AG09319 (cell line): ENCODE measurements around the gene NFATC4.

Experiments used
- DNase-seq: peaks from one replicate; pipeline ENCODE4 v3.0.0-alpha.2; 2010; ENCODE audit warnings: low read depth; ENCODE audit errors: extremely low read depth
- TF ChIP-seq, protein P1 (sequence below): IDR thresholded peaks from 2 replicates; pipeline ENCODE4 v1.5.1; 2011; ENCODE audit warnings: low read depth, mild to moderate bottlenecking, inconsistent platforms, low read length, moderate library complexity

Gene NFATC4

DNA sequence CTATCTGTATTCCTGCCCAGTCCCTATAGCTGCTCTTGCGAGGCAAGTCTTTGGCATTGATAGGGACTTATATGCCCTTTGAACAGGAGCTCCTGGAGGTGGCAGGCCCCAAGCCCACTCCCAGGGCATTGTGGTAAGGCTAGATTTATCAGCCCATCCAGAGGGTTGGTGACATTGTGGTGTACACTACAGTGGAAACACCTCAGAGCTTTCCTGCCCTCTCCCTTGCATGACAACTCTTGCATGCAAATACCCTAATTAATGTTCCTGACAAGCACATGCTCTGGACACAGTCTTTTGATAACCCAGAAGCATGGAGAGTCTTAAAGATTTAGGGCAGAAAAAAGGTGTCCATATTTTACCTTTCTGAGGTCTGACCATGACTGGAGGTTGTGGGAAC lies 27.4 kb upstream of the NFATC4 start:
- no peak for DNase-seq
- TF ChIP-seq, protein P1, sequence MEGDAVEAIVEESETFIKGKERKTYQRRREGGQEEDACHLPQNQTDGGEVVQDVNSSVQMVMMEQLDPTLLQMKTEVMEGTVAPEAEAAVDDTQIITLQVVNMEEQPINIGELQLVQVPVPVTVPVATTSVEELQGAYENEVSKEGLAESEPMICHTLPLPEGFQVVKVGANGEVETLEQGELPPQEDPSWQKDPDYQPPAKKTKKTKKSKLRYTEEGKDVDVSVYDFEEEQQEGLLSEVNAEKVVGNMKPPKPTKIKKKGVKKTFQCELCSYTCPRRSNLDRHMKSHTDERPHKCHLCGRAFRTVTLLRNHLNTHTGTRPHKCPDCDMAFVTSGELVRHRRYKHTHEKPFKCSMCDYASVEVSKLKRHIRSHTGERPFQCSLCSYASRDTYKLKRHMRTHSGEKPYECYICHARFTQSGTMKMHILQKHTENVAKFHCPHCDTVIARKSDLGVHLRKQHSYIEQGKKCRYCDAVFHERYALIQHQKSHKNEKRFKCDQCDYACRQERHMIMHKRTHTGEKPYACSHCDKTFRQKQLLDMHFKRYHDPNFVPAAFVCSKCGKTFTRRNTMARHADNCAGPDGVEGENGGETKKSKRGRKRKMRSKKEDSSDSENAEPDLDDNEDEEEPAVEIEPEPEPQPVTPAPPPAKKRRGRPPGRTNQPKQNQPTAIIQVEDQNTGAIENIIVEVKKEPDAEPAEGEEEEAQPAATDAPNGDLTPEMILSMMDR = no peak

GRCh38 chr14:24342889-24343288 lies 25.1 kb upstream of the NFATC4 start:
- TF ChIP-seq, protein P1 = no peak
- DNase-seq = no peak

- TF ChIP-seq, protein P1 = no peak
- no peak for DNase-seq
Observed at GRCh38 chr14:24343795-24344660, 24.0 kb upstream of the NFATC4 start.

GRCh38 chr14:24347134-24347533 lies 20.9 kb upstream of the NFATC4 start:
- no peak for DNase-seq
- TF ChIP-seq, protein P1 = no peak

DNA sequence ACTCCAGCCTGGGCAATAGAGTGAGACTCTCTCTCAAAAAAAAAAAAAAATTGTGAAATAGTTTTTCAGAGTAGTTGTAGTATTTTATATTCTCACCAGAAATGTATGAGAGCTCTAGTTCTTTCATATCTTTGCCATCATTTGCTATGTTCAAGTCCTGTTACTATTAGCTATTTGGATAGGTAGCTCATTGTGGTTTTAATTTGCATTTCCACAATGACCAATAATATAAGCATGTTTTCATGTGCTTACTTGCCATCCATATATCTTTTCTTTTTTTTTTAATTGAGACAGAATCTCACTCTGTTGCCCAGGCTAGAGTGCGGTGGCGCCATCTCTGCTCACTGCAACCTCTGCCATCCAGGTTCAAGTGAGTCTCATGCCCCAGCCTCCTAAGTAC lies 19.8 kb upstream of the NFATC4 start:
- DNase-seq = no peak
- TF ChIP-seq, protein P1 = no peak

GRCh38 chr14:24349742-24350141 lies 18.2 kb upstream of the NFATC4 start:
- no peak for DNase-seq
- TF ChIP-seq, protein P1 = no peak

GRCh38 chr14:24351517-24351916 lies 16.5 kb upstream of the NFATC4 start:
- DNase-seq = no peak
- TF ChIP-seq, protein P1 = peak; percentile 15
